ENCODE data around the gene PTPRE.
A peak's percentile ranks its signal among the peaks of the same experiment; 100 is the strongest.

PTPRE gene

GRCh38 chr10:127882801-127883459 lies 24.0 kb upstream of the PTPRE start:
- no peak for DNase-seq

GRCh38 chr10:127883516-127883915 lies 23.4 kb upstream of the PTPRE start:
- no peak for DNase-seq

- DNase-seq = no peak
These were observed 22.4 kb upstream of the PTPRE start for GRCh38 chr10:127884501-127884900.

GRCh38 chr10:127886371-127887051 lies 20.4 kb upstream of the PTPRE start:
- DNase-seq = no peak

- DNase-seq = no peak
These were observed 19.1 kb upstream of the PTPRE start for GRCh38 chr10:127887541-127888415.

- DNase-seq = no peak
These were observed 18.2 kb upstream of the PTPRE start for GRCh38 chr10:127888521-127889312.

GRCh38 chr10:127889605-127890195 lies 17.2 kb upstream of the PTPRE start:
- no peak for DNase-seq

- no peak for DNase-seq
These were observed 16.7 kb upstream of the PTPRE start for GRCh38 chr10:127890216-127890615.

GRCh38 chr10:127890832-127891334 lies 16.0 kb upstream of the PTPRE start:
- no peak for DNase-seq

- DNase-seq = no peak
These were observed 14.2 kb upstream of the PTPRE start, which contains the start of gene CLRN3 for GRCh38 chr10:127892743-127893142. TSS of gene CLRN3 (minus strand) at chr10:127892941. CDS start at chr10:127892784, 157 bp downstream.

- no peak for DNase-seq
These were observed 12.8 kb upstream of the PTPRE start for GRCh38 chr10:127894146-127894545.

- no peak for DNase-seq
These were observed 10.3 kb upstream of the PTPRE start for GRCh38 chr10:127896590-127896989.

- no peak for DNase-seq
These were observed 9.7 kb upstream of the PTPRE start for GRCh38 chr10:127897177-127897576.

- no peak for DNase-seq
These were observed 7.0 kb upstream of the PTPRE start for GRCh38 chr10:127899766-127900387.

- DNase-seq = no peak
These were observed 3.1 kb upstream of the PTPRE start for GRCh38 chr10:127903789-127904188.

- DNase-seq = no peak
These were observed 2.4 kb upstream of the PTPRE start for GRCh38 chr10:127904311-127905000.

- no peak for DNase-seq
These were observed 1.7 kb upstream of the PTPRE start for GRCh38 chr10:127905001-127905847.

- DNase-seq = no peak
These were observed 1.0 kb upstream of the PTPRE start for GRCh38 chr10:127905848-127906261.

- DNase-seq = peak; percentile 13 to 38
These were observed 655 bp downstream of the PTPRE start for GRCh38 chr10:127907411-127908105.
